Measurements from ENCODE around the gene SLBP. TPM values are rescaled to one million over a fixed set of nuclear protein-coding genes. Genes with fewer than 3 reads are reported as not detected.

Gene SLBP
- total and polyA plus RNA-seq, 2 donors (not counting 3 experiments of a cell fraction or from before 2014, with no cell fraction given) = 48.3 to 63.1 TPM

- POLR2A ChIA-PET = no interaction called here
- no peak overlapping the region for H3K4me3 ChIP-seq (replicated peaks in 1 of 3; ENCODE audit: insufficient read depth in 1 of 3, low read depth in 1 of 3, low read length in 3 of 3)
- no peak overlapping the region for H3K27ac ChIP-seq (ENCODE audit: insufficient read depth, low read depth, low read length)
- H3K9me3 ChIP-seq (replicated peaks; ENCODE audit: control insufficient read depth, insufficient read depth, low read length) = no peaks in the 10 kb centered on the region
- H3K9me1 ChIP-seq (replicated peaks; ENCODE audit: control insufficient read depth, extremely low read depth, insufficient read depth, low read length) = no peaks in the 10 kb centered on the region
- no peak overlapping the region for H3K9ac ChIP-seq (replicated peaks; ENCODE audit: extremely low read depth, insufficient read depth, low read length)
- no peaks in the 10 kb centered on the region for H3K36me3 ChIP-seq (ENCODE audit: control insufficient read depth in 2 of 2, extremely low read depth in 1 of 2, insufficient read depth in 2 of 2, low read length in 2 of 2)
- H3K79me2 ChIP-seq (ENCODE audit: control insufficient read depth, insufficient read depth, low read length) = no peaks in the 10 kb centered on the region
- intact Hi-C loops (cut with micrococcal nuclease) = no loop called here
- H2AFZ ChIP-seq (ENCODE audit: low read depth, low read length) = no peak overlapping the region
- dilution Hi-C loops (cut with MboI; ENCODE audit: extremely low pct_ligation_motif_present, low sequenced_read_pairs) = no loop called here
- no peaks in the 10 kb centered on the region for H3K4me1 ChIP-seq (ENCODE audit: control insufficient read depth, extremely low read depth, insufficient read depth, low read length)
- DNase-seq (ENCODE audit: low read depth, low spot score) (no peak), FAIRE-seq (no peak)
- H4K20me1 ChIP-seq (replicated peaks; ENCODE audit: control insufficient read depth, extremely low read depth, insufficient read depth, low read length) = no peaks in the 10 kb centered on the region
- CTCF ChIA-PET = no interaction called here
- no TSS peak for BruUV-seq (replicated peaks)
- H3K4me2 ChIP-seq (ENCODE audit: insufficient read depth, low read length) = no peak overlapping the region
- no peaks in the 10 kb centered on the region for H3K27me3 ChIP-seq (ENCODE audit: control insufficient read depth in 2 of 2, insufficient read depth in 2 of 2, low read length in 2 of 2)
- TF ChIP-seq MYC (IDR thresholded peaks at IDR 0.05; ENCODE audit: low read depth, low read length) = no peak
- TF ChIP-seq GATA2 (IDR thresholded peaks at IDR 0.05; ENCODE audit: insufficient read depth, insufficient read length, low read depth, low read length) = no peak
- no peak for TF ChIP-seq JUN (IDR thresholded peaks at IDR 0.05; ENCODE audit: borderline replicate concordance, insufficient read depth, insufficient read length, low read depth)
- no peak for TF ChIP-seq POLR2A (IDR thresholded peaks at IDR 0.05; ENCODE audit: low read depth, low read length)
- TF ChIP-seq, protein P1, sequence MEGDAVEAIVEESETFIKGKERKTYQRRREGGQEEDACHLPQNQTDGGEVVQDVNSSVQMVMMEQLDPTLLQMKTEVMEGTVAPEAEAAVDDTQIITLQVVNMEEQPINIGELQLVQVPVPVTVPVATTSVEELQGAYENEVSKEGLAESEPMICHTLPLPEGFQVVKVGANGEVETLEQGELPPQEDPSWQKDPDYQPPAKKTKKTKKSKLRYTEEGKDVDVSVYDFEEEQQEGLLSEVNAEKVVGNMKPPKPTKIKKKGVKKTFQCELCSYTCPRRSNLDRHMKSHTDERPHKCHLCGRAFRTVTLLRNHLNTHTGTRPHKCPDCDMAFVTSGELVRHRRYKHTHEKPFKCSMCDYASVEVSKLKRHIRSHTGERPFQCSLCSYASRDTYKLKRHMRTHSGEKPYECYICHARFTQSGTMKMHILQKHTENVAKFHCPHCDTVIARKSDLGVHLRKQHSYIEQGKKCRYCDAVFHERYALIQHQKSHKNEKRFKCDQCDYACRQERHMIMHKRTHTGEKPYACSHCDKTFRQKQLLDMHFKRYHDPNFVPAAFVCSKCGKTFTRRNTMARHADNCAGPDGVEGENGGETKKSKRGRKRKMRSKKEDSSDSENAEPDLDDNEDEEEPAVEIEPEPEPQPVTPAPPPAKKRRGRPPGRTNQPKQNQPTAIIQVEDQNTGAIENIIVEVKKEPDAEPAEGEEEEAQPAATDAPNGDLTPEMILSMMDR (IDR thresholded peaks at IDR 0.05; ENCODE audit: extremely low read depth in 1 of 2, insufficient read depth in 1 of 2, low read depth in 1 of 2, low read length in 2 of 2) = no peak
- TF ChIP-seq FOS (IDR thresholded peaks at IDR 0.05; ENCODE audit: borderline replicate concordance, insufficient read depth, low read length) = no peak
- TF ChIP-seq MAX (IDR thresholded peaks at IDR 0.05; ENCODE audit: insufficient read depth, insufficient read length) = no peak
- TF ChIP-seq POLR2AphosphoS5 (IDR thresholded peaks at IDR 0.05; ENCODE audit: insufficient read depth, low read depth, low read length) = no peak
These were observed 68.0 kb downstream of the SLBP start for GRCh38 chr4:1643971-1644735.

Small RNA genes within 50 kb of the gene (small RNA-seq; reads per million reads assigned to genes)
- gene RF00019 (ENCODE audit: insufficient read depth, insufficient read length, low read depth, low replicate concordance) = not detected

Other genes starting within 250 kb of the SLBP start
- 1.3 and 1.7 TPM in 2 replicates for gene FAM53A, start 28.0 kb downstream of the SLBP start, total RNA-seq
- gene FAM53A, start 28.0 kb downstream of the SLBP start, polyA plus RNA-seq = 1.3 and 1.8 TPM in 2 replicates
- gene TMEM129, start 9.0 kb upstream of the SLBP start, total RNA-seq = 23.2 and 24.8 TPM in 2 replicates
- gene TMEM129, start 9.0 kb upstream of the SLBP start, polyA plus RNA-seq = 33.2 and 53.7 TPM in 2 replicates
- 123 and 135 TPM in 2 replicates for gene TACC3, start 9.2 kb upstream of the SLBP start, total RNA-seq
- 41.2 and 54.5 TPM in 2 replicates for gene TACC3, start 9.2 kb upstream of the SLBP start, polyA plus RNA-seq
- gene FGFR3, start 81.0 kb upstream of the SLBP start, total RNA-seq = 1.2 TPM in 2 replicates
- gene FGFR3, start 81.0 kb upstream of the SLBP start, polyA plus RNA-seq = 0.73 and 0.92 TPM in 2 replicates
- 58.3 and 62.5 TPM in 2 replicates for gene LETM1, start 143.8 kb upstream of the SLBP start, total RNA-seq
- 25.6 and 27.5 TPM in 2 replicates for gene LETM1, start 143.8 kb upstream of the SLBP start, polyA plus RNA-seq
- gene NSD2, start 159.1 kb upstream of the SLBP start, total RNA-seq = 152 and 171 TPM in 2 replicates
- gene NSD2, start 159.1 kb upstream of the SLBP start, polyA plus RNA-seq = 31.3 and 31.6 TPM in 2 replicates

All from endothelial cell of umbilical vein (primary cell).